HG02610 (cell line): ENCODE data around the gene ARHGEF19.
"Not testable (repeated sequence)": the region's sequence is repeated elsewhere in the genome, so short reads cannot be mapped to it uniquely, and the experiment has no call there.

Experiments
- ATAC-seq: cut with Tn5 transposase; IDR thresholded peaks from one replicate; pipeline ENCODE4 v1.9.1; 2021; ENCODE audit warnings: mild to moderate bottlenecking, moderate library complexity; ENCODE audit not compliant: unreplicated experiment

Gene ARHGEF19

GRCh38 chr1:16222716-16223115 is 10.3 kb upstream of the ARHGEF19 start:
- ATAC-seq = not testable (repeated sequence)

DNA sequence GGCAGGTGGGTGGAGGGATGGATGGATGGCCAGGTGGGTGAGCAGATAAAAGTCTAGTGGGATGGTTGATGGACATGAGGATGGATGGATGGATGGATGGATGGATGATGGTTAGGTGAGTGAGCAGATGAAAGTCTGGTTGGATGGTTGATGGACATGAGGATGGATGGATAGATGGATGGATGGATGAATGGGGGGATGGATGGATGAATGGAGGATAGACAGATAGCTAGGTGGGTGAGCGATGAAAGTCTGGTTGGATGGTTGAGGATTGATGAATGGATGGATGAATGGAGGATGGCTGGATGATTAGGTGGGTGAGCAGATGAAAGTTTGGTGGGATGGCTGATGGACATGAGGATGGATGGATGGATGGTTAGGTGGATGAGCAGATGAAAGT is 9.0 kb upstream of the ARHGEF19 start:
- ATAC-seq = no peak

DNA sequence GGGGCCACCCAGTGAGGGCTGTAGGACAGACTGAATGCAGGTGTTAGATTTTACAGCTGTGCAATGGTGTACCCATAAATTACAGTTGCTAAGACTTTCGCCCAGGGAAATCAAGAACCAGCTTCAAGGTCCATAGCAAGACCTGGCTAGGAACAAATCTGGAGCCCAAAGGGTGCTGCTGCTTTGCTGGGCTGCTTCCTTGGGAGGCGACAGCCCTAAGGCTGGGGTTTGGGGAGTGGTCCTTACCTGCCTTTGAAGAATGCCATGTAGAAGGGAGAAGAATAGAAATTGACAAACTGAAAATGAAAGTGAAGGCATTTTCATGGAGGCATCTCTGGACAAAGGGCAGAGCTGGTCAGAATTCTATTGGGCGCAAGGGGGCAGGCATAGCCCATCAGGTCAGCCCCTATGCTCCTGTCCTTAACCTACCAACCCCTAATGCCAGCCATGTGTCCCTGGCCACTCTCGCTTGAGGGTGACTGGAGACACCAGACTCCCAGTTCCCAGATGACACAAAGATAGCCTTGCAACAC is 7.6 kb upstream of the ARHGEF19 start:
- ATAC-seq = no peak

DNA sequence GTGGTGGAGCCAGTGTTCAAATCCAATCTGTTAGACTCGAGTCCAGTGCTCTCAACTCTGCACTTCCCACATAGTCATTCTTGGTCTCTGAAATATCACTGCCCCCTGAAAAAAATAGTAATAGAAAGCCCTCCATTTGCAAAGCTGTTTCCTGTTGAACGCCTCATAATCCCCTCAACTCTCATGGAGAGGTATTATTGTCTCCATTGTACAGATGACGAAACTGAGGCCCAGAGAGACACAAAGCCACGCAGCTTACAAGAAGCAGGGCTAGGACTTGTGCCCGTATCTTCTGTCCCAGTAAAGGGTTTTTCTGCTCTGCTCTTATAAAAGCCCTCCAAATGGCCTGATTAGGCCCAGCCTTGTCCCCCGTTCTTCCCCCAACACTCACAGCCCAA is 6.2 kb upstream of the ARHGEF19 start:
- no peak for ATAC-seq

DNA sequence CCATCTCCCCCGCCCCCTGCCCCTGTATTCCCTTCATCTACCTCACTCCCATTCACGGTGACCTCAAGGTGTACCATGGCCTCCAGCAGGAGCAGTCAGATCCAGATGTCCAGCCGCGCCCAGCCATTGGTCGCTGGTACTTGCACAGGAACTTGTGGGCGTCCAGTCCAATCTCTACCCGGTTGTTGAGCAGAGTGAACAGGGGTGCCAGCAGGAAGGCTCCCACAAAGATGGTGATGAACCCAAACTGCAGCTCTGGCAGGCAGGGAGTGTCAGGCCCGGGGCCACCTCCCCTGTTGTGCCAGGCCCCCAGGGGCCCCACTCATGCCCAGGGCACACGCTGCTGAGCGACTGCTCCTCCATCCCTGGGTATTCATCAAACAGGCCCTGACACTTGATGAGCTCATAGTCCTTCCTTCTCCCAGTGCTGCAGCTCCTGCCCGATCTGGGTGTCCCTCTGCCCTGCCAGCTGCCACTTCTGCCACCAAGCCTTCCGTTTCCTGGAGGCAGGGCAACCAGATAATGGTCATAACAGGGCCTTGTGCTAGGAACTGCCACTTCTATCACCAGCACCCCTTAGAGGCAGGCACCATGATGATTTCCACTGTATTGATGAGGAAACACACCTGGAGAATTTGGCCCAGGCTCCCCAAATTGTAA is 5.7 kb upstream of the ARHGEF19 start:
- no peak for ATAC-seq

DNA sequence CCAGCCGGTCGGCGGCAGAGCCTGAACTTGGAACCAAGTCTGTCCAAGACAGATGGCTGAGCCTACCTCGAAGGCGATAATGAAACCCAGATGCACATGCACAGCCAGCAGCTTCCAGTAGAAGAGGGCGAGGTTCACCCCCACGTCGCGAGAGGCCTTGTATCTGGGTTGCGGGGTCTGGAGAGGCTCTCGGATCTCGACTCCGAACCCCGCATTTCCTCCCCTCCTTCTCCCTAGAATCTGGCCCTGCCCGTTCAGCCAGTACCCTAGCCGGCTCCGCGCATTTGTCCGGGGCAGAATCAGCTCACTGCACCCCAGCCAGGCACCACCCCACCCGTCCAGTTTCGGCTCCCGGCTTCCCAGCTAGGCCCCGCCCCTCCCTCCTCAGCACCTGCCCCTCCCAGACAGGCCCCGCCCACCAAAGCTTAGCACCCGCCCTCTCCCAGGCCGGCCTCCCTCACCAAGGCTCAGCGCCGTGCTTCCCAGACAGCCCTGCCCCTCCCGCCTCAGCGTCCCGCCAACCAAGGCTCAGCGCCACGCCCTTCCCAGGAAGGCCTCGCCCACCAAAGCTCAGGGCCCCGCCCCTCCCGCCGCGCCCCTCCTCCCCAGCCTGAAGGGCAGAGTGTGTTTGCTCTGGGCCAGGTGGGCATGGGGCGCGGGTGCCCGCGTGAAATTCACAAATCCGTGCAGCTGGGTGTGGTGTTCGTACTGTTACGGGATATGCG is 4.8 kb upstream of the ARHGEF19 start:
- peak; percentile 88 for ATAC-seq

DNA sequence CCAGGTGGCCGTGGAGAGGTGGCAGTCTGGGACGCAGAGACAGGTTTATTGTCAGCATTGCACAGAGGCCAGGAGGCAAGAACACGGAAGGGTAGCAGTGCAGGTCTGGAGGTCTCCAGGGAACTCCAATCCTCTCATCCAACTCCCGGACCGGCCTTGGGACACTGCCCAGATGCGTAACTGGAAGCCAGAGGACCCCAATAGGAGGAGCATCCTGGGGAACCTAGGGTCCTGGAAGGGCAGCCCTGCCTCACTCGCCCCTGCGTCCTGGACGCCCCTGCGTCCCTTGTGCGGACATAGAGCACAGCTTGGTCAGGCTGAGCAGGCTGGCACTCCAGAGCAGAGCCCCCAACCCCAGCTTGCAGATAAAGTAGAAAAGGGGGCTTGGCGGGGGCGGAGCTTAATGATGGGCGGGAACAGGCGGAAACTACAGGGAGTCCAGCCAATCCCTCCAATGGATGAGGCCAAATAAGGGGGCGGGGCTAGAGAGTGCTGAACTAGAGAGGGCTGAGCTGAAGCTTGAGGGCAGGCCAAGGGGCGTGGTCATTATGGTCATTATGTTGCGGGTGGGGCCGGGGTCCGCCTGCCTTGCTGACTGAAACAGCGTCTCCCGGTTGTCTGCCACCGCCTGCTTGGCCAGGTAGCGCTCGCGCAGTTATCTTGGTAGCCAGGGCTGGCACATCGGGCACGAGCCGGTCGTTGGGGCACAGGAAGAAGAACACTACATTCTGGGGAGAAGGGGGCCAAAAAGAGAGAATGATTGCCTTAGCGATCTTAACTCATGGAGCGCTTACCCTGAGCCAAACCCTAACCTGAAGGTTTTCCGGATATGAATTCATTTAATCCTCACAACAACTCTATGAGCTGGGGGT is 3.7 kb upstream of the ARHGEF19 start:
- peak; percentile 51 for ATAC-seq

DNA sequence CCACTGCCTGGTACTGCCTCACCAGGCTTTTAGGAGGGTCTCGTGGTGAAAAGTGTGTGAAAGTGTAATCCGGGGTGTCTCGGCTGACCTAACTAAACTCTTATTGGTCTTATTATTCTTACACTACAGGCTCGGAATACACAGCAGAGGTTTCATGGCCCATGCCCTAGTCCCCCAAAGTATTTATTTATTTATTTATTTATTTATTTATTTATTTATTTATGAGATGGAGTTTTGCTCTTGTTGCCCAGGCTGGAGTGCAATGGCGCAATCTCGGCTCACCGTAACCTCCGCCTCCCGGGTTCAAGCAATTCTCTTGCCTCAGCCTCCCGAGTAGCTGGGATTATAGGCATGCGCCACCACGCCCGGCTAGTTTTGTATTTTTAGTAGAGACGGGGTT is 2.8 kb upstream of the ARHGEF19 start:
- ATAC-seq = not testable (repeated sequence)

GRCh38 chr1:16213544-16213943 is 1.1 kb upstream of the ARHGEF19 start:
- ATAC-seq = not testable (repeated sequence)

GRCh38 chr1:16213013-16213412 is 561 bp upstream of the ARHGEF19 start:
- ATAC-seq = no peak

GRCh38 chr1:16211824-16212223 is 628 bp downstream of the ARHGEF19 start:
- no peak for ATAC-seq

- no peak for ATAC-seq
These were observed 1.9 kb downstream of the ARHGEF19 start for GRCh38 chr1:16210581-16210980.

DNA sequence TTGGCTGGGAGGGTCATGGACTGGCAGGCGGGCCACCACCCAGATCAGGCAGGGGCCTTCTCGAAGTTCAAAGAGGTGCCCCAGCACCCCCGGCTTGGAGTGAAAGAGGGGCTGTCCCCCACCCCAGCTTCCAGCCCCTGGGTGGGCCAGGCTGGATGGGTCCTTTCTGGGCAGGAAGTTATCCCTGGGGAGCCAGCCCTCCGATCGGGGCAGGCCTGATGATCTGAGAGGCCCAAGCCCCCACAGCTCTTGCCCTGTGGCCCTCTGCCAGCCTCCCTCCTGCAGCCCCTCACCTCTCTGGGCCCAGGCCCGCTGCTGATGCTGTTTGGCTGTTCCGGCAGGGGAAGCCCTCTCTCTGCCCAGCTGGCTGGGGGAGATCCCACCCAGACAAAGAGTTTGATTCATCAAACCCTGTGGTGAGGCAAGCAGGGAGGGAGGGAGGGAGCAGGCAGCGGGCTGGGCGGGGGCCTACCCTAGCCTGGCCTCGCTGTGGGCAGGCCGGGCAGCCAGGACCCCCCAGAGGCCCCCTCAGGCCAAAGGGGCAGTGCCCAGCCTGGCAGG is 2.5 kb downstream of the ARHGEF19 start:
- no peak for ATAC-seq

DNA sequence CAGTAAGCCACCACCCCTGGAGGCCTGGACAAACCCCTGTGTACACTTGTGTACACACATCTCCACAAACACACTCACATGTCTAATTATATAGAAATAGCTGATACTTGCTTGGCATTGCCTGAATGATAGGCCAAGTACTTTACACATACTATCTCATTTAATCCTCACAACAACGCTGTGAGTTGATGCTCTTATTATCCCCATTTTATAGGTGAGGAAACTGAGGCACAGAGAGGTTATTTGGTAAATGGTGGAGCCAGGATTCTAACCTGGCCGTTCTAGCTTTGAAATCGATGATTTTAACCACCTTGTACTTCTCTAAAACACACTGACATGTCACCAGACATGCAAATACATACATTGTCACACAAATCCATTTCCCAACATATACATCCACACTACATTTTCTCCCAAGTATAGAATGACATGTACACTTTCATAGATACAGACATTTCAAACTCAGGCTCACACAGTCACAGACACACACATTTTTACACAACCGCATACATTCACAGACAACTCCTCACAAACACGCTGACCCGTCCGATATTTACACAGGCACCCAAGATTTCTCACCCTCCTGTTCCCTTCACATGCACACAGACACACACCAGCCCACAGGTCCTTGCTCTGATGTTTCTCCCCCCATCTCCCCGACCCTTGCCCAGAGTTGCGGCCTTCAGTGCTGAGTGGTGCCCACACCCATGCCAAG is 3.2 kb downstream of the ARHGEF19 start:
- ATAC-seq = no peak

- ATAC-seq = no peak
These were observed 4.0 kb downstream of the ARHGEF19 start for GRCh38 chr1:16208270-16208987.

DNA sequence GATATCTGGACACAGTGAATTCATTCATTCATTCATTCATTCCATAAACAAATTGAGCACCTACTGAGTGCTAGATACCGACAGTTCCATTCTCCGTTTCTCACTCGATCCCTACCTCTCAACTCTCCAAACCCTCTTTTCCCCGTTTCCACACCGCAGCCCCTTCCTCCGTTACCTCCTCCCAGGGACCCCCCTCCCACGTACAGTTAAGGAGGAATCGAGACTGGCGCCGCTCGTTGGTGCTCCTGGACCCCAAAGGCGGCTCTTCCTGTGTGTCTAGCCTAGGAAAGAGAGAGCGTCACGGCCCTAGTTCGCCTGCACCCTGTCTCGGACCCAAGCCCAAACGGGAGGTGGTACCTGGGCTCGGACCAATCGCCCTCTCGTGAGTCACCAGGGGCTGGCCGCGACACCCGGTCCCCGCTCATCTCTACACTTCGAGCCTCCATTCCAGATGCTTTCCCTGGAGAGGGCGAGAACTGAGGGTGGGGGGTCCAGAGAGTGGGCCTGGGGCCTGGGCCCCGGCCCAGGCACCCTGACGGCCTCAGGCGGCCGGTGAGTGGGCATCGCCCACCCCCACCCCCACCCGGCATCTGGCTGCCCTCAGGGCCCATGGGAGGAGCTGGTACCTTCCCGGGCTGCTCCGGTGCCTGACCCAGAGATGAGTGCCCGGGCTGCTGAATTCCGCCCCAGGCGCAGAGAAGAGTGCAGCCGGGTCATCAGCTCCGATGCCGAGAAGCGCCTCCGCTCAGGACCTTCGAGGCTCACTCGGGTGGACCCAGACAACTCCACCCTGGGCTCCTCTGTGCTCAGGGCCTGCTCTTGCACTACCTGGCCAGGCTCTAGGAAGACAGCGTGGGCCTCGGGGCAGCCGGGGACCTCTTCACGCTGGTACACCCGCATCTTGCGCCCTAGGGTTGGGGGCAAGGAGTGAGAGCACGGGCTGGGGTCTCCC is 4.9 kb downstream of the ARHGEF19 start:
- no peak for ATAC-seq

DNA sequence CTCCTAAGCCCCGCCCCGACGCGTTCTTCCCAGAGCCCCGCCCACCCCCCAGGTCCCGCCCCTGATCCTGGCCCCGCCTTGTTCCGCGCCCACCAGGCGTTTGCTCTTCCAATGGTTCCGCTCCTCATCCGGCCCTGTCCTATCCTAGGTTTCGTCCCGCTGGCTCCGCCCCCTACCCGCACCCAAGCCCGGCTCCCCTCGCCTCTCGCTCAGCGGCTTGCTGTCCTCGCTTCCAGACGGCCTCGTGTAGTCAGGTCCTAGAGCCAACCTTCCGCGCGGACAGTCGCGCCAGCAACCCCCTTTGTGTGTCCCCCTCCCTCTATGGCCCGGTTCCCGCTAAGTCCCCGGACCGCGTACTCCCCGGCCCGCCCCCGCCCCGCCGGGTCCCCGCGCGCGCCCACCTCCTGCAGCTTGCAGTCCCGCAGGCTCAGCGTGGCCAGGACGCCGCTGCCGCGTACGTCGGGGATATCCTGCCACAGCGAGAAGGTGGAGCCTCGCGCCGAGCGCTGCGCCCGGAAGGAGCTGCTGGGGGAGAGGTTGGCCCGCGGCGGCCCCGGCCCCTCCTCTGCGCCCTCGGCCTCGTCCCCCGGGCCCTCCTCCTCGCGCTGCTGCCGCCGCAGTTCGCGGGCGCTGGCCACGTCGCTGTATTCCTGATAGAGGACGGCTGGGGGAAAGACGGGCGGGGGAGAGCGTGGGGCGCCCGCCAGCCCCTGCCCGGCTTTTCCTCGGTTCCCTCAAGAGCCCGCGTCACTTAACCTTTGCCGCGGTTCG is 5.7 kb downstream of the ARHGEF19 start:
- ATAC-seq = peak; percentile 83
